ENCODE measurements around the gene PRKCB. TPM values are rescaled to one million over a fixed set of nuclear protein-coding genes. Genes with fewer than 3 reads are reported as not detected.

PRKCB gene
- polyA plus RNA-seq, 3 donors: 57.4 to 87.4 (median 75.5) TPM

- peaks cover 37% of the 10 kb centered on the region for H3K4me1 Mint-ChIP-seq
- Histone ChIP-seq H3K36me3 (replicated peaks in 1 of 2; ENCODE audit: control insufficient read depth in 1 of 2, insufficient read depth in 2 of 2, low read length in 2 of 2) (peaks cover 3 to 35% of the 10 kb centered on the region in 2 donors), H3K4me1 (ENCODE audit: control insufficient read depth in 1 of 2, insufficient read depth in 2 of 2, low read length in 2 of 2) (peaks cover 19 to 24% of the 10 kb centered on the region in 2 donors), H3K9me3 (replicated peaks in 1 of 2; ENCODE audit: control insufficient read depth in 1 of 2, insufficient read depth in 1 of 2, low read length in 2 of 2) (no peaks in the 10 kb centered on the region), H4K20me1 (ENCODE audit: insufficient read depth, low read length) (peaks cover 90% of the 10 kb centered on the region), H2AFZ (ENCODE audit: insufficient read depth, low read depth, low read length, poor library complexity, severe bottlenecking) (no peak overlapping the region), H3K79me2 (ENCODE audit: insufficient read depth, low read length) (peaks cover 18% of the 10 kb centered on the region), H3K9ac (ENCODE audit: insufficient read depth, low read length, poor library complexity, severe bottlenecking) (no peak overlapping the region), H3K27ac (ENCODE audit: low read depth in 1 of 2, low read length in 2 of 2) (no peak overlapping the region), H3K4me3 (replicated peaks in 1 of 3; ENCODE audit: low read depth in 2 of 3, low read length in 3 of 3) (no peak overlapping the region), H3K4me2 (replicated peaks; ENCODE audit: extremely low read depth, low read length, poor library complexity, severe bottlenecking) (no peak overlapping the region), H3K27me3 (ENCODE audit: control insufficient read depth in 2 of 2, insufficient read depth in 2 of 2, low read length in 2 of 2) (no peaks in the 10 kb centered on the region)
- no peaks in the 10 kb centered on the region for H3K9me3 Mint-ChIP-seq
- intact Hi-C loops (cut with micrococcal nuclease): no loop called here
- 100% methylated on average over 3 of the region's 5 CpGs for WGBS (ENCODE audit: insufficient coverage)
- no peaks in the 10 kb centered on the region for H3K27me3 Mint-ChIP-seq (ENCODE audit: low read depth in 3 of 3)
- TF ChIP-seq CTCF (IDR thresholded peaks at IDR 0.05): no peak
- DNase-seq: no peak
- H3K27ac Mint-ChIP-seq: peak overlapping the region in 2 of 7 donors; percentile 30 to 95
- no peak overlapping the region for H3K4me3 Mint-ChIP-seq
- peaks cover 31 to 53% of the 10 kb centered on the region in 2 donors for H3K36me3 Mint-ChIP-seq
Measured at GRCh38 chr16:24015923-24016322, 180.1 kb downstream of the PRKCB start.

- intact Hi-C loops (cut with micrococcal nuclease): no loop called here
- Histone ChIP-seq H3K4me2 (replicated peaks; ENCODE audit: extremely low read depth, low read length, poor library complexity, severe bottlenecking) (no peak overlapping the region), H3K9ac (ENCODE audit: insufficient read depth, low read length, poor library complexity, severe bottlenecking) (no peak overlapping the region), H2AFZ (ENCODE audit: insufficient read depth, low read depth, low read length, poor library complexity, severe bottlenecking) (no peak overlapping the region), H3K79me2 (ENCODE audit: insufficient read depth, low read length) (peaks cover 13% of the 10 kb centered on the region), H3K4me1 (ENCODE audit: control insufficient read depth in 1 of 2, insufficient read depth in 2 of 2, low read length in 2 of 2) (peaks cover 18 to 20% of the 10 kb centered on the region in 2 donors), H3K36me3 (replicated peaks in 1 of 2; ENCODE audit: control insufficient read depth in 1 of 2, insufficient read depth in 2 of 2, low read length in 2 of 2) (peaks cover 3 to 22% of the 10 kb centered on the region in 2 donors), H3K27ac (ENCODE audit: low read depth in 1 of 2, low read length in 2 of 2) (no peak overlapping the region), H4K20me1 (ENCODE audit: insufficient read depth, low read length) (peaks cover 86% of the 10 kb centered on the region), H3K9me3 (replicated peaks in 1 of 2; ENCODE audit: control insufficient read depth in 1 of 2, insufficient read depth in 1 of 2, low read length in 2 of 2) (no peaks in the 10 kb centered on the region), H3K27me3 (ENCODE audit: control insufficient read depth in 2 of 2, insufficient read depth in 2 of 2, low read length in 2 of 2) (no peaks in the 10 kb centered on the region), H3K4me3 (replicated peaks in 1 of 3; ENCODE audit: low read depth in 2 of 3, low read length in 3 of 3) (no peak overlapping the region)
- 100% methylated on average over 1 of the region's 7 CpGs for WGBS (ENCODE audit: insufficient coverage)
- Mint-ChIP-seq H3K4me3 (no peak overlapping the region), H3K9me3 (peaks cover 0 to 4% (median 0%) of the 10 kb centered on the region in 7 donors), H3K4me1 (peaks cover 28% of the 10 kb centered on the region), H3K27me3 (ENCODE audit: low read depth in 3 of 3) (no peaks in the 10 kb centered on the region), H3K36me3 (peaks cover 23 to 51% of the 10 kb centered on the region in 2 donors), H3K27ac (no peak overlapping the region)
- DNase-seq: no peak
- no peak for TF ChIP-seq CTCF (IDR thresholded peaks at IDR 0.05)
Measured at GRCh38 chr16:24018485-24018884, 182.7 kb downstream of the PRKCB start.

All from CD14-positive monocyte (primary cell).